ENCODE data around the gene GPR142.

GPR142 gene, protein sequence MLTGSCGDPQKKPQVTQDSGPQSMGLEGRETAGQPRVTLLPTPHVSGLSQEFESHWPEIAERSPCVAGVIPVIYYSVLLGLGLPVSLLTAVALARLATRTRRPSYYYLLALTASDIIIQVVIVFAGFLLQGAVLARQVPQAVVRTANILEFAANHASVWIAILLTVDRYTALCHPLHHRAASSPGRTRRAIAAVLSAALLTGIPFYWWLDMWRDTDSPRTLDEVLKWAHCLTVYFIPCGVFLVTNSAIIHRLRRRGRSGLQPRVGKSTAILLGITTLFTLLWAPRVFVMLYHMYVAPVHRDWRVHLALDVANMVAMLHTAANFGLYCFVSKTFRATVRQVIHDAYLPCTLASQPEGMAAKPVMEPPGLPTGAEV

DNA sequence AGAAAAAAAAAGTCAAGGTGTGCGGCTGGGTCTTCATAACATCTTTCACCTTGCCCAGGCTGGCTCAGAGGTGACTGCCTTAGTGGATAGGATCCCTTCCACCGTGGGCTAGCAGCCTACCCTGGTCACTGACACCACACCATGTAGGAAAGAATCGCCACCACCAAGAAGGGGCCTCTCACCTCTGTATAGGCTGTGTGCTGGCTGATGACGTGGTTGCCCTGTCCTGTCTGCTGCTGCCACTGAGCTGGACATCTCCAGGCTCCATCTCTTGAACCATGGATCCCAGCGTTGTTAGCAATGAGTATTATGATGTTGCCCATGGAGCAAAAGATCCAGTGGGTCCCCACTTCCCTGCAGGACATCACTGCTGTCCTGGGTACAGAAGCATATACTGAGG, at the start of gene GPR142:
Gene GPR142 (plus strand): TSS at position 301 of the 400 bp plus-strand sequence. CDS start 2,035 bp downstream, outside the sequence.
- DNase-seq (ENCODE audit: low read depth in 2 of 2) = no peak

DNA sequence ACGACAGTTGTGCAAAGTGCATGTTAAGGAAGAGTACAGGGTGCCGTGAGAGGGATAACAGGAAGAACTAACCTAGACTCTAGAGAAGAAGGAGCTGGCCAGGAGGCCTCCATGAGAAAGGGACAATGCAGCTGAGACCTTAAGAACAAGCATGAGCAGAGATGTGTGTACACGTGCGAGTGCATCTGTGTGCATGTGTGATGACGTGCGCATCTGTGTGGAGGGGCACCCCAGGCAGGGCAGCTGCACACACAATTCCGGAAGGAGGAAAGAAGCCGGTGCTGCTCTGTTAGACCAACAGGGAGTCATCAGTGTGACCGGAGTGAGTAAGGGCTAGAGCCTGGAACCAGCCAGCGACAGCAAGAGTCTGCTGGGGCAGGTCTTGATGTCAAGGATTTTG, 48.9 kb upstream of the GPR142 start:
- DNase-seq (ENCODE audit: low read depth in 2 of 2) = no peak

DNA sequence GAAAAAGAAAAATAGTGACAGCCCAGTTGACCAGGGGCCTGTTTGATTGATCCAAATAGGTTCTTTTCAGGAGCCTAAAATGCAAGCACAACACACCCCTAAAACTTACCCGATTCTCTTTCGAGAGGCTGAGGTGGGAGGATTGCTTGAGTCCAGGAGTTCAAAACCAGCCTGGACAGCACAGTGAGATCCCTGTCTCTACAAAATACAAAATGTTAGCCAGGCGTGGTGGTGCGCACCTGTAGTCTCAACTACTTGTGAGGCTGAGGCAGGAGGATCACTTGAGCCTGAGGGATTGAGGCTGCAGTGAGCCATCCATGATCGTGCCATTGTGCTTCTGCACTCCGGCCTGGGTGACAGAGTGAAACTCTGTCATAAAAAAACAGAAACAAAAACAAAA, 42.8 kb upstream of the GPR142 start:
- DNase-seq (ENCODE audit: low read depth in 2 of 2) = no peak

DNA sequence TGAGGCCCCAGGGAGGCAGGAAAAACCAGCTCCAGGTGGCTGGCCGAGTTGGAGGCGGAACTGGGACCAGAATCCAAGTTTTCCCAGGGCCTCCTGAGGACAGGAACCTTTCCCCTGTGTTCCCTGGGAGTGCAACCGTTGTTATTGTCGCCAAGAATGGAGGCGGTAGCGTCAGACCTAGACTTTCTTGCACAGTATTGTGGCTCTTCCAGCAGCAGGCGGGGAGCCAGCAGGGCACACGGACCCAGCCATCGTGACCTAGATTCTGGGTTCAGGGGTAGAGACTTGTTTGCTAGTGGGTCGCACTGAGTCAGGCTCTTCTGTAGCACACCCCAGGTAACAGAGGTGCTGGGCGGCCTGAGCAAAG, 41.9 kb upstream of the GPR142 start:
- no peak for DNase-seq (ENCODE audit: low read depth in 2 of 2)

DNA sequence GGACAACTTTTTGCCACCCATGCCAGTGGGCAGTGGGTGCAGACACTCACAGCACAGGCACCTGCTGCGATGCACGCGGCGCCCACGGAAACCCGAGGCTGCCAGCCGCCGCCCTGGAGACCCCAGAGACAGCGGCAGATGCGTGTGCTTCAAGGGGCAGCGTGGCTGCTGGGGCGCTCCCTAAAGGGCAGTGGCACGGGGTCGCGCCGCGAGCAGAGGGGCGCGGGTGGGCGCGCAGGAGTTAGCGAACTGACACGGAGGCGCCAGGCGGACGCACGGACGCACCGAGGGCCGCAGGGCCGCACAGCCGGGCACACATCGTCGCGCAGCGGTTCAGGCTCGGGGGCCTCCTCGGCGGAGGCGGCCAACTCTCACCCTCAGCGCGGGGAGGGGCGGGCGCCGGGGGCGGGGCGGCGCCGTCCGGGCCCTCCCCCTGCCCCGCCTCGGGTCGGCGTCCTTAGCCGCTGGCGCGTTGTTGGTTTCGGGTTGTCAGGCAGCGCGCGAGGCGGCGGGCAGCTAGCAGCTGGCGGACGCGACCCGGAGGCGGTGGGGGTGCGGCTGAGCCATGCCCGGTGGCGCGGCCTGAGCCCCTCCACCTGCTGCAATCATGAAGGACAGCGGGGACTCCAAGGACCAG, 41.4 kb upstream of the GPR142 start, which contains the start of gene KIF19:
Gene KIF19 (plus strand): TSS at position 484 of the 637 bp plus-strand sequence. CDS start 124 bp downstream, at position 608.
- DNase-seq (ENCODE audit: low read depth in 2 of 2) = no peak

DNA sequence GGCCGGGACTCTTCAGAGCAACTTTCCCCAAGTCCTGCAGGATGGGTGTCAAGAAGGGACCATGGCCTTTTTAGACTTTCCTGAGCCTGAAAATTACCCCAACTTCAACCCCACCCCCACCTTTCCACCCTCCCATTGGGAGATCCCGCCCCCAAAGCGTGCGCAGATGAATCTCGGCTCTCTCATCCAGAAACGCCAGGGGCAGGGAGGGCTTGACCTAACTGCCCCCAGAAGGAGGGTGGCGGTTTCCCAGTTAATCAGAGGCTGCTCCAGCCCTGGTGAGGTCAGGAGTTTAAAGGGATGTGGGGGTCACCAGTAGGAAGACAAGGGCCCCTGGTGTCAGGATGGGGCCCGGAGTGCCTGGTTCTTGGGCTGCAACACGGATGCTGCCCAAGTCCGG, 40.8 kb upstream of the GPR142 start:
- DNase-seq (ENCODE audit: low read depth in 2 of 2) = no peak

DNA sequence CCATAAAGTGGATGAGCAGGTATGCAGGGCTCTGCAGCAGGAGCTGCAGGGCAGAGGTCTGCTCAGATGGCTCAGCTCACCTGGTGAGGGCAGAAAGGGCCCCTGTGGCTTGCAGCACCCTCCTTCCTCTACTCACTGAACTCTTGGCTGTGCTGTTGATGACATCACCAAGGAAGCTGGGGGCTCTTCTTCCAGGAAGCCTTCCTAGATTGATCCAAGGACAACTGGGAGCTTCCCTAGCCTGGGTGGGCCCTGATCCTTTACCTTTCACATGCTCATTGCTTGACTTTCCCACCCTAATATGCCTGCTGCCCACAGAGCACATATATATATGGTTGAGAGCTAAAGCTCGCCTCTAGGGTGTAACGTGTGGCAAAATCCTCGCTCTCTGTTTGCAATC, 38.8 kb upstream of the GPR142 start:
- DNase-seq (ENCODE audit: low read depth in 2 of 2) = no peak

DNA sequence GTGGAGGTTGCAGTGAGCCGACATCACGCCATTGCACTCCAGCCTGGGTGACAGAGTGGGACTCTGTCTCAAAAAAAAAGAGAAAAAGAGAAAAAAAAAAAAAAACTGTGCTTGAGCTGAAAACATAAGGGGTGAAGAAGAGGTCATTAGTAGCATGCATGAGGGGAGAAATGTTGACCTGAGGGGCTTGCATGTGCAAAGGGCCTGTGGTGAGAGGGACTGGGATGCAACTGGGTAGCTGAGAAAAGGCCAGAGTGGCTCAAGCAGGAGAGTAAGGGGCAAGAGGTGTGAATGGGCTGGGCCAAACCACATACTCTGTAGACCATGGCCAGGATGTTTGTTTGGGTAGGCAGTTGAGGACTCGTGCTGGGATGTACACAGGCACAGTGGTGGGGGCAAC, 37.9 kb upstream of the GPR142 start:
- DNase-seq (ENCODE audit: low read depth in 2 of 2) = no peak

DNA sequence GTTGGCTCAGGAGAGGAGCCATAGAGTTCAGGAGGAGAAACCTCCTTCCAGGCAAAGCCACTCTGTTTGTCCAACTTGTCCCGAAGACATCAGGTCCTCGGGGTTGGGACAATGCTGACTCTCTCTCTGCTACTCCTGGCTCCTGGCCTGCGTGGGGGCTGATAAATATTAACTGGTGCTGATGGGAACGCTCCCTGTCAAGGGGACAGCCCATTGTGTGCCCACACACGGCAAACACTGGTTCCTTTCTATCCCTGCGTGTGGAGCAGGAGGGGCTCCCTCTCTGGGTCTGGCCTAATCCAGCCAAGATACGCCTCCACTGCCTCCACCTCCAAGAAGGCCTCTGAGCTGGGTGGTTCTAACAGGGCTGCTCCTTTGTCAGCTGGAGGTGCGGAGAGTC, 36.9 kb upstream of the GPR142 start:
- no peak for DNase-seq (ENCODE audit: low read depth in 2 of 2)

DNA sequence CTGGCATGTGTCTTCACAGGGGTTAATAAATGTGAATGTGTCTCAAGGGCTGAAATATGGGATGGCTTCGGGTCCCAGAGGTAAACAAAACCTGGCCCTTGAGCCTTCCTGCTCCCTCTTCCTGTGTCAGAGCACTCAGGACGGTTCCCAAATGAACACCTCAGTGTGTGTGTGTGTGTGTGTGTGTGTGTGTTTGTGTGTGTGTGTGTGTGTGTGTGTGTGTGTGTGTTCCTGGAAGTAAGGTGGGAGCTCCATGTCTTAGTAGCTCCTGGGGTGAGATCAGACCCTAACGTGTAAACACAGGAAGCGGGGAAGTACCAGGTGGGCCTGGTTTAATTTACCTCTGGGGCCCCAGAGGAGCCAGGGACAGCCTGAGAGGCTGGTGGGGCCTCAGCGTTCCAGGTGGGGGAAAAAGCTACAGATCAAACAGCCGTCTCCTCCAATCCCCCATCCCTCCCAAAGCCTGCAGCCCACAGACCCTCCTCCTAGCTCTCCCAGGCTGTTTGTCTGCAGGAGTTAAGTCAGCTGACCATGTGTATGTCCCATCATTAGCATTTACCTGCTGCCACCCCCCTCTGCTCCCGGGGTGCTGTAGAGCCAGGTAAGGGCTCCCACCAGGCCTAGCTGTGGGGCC, 35.2 kb upstream of the GPR142 start:
- no peak for DNase-seq (ENCODE audit: low read depth in 2 of 2)

- no peak for DNase-seq (ENCODE audit: low read depth in 2 of 2)
Observed at GRCh38 chr17:74332763-74333283, 34.5 kb upstream of the GPR142 start.

GRCh38 chr17:74334393-74335039, 32.8 kb upstream of the GPR142 start:
- no peak for DNase-seq (ENCODE audit: low read depth in 2 of 2)

DNA sequence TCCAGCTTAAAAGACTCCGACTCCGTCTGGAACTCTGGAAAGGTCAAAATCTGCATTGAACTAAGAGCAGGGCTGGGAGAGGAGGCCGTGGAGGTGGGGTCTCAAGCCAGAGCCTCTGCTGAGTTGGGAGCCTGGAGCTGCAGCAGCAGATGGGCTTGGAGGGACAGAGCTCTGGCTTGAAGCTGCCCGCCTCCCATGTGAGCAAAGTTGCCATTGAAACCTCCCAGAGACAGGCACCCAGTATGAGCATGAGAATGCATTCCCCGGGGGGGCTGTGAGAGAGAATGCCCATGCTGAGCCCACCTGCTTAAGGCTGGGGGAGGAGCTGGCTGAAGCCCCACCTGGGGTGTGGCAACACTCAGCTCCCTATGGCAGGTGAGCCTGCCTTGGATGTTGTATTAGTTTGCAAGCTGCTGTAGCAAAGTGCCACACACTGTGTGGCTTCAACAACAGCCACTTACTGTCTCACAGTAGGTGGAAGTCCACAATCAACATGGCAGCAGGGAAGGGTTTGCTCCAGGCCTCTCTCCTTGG, 31.7 kb upstream of the GPR142 start:
- DNase-seq (ENCODE audit: low read depth in 2 of 2) = no peak

DNA sequence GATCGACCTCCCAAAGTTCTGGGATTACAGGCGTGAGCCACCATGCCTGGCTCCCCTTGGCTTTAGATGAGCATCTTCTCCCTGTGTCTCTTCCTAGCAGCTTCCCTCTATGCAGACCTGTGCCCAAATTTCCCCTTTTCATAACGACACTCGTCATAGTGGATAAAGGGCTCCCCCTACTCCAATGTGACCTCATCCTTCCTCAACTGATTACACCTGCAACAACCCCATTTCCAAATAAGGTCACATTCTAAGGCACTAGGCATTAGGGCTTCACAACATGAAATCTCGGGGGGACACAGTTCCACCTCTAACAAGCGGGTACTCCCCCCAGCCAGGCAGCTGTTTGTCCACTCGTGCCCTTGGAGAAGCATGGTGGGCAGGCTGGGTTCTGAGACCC, 31.0 kb upstream of the GPR142 start:
- no peak for DNase-seq (ENCODE audit: low read depth in 2 of 2)

GRCh38 chr17:74337834-74338500, 29.3 kb upstream of the GPR142 start:
- no peak for DNase-seq (ENCODE audit: low read depth in 2 of 2)

- DNase-seq (ENCODE audit: low read depth in 2 of 2) = no peak
Observed at GRCh38 chr17:74339537-74340195, 27.6 kb upstream of the GPR142 start.

DNA sequence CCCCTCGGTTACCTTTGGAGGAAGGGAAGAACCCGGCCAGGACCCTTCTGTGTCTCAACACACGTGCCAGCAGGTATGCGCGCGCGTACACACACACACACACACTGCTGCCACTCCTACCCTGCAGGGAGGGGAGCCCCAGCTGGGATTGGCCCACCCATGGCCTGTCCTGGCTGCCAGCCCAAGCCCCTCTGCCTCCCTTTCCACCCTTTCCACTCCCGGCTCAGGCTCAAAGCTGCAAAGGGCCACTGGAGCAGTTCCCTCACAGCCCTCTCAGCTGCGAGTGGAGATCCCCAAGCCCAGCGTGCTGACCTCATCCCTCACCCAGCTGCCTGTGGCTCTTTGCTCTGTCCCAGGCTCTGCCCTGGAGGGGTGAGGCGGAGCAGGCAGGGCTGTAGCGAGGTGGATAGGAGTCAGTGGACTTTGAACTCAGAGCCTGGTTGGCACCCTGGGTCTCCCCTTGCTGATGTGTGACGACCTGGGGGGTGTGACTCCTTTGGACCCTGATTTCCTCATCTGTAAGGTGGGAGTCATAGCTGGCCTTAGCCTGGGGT, 26.8 kb upstream of the GPR142 start:
- no peak for DNase-seq (ENCODE audit: low read depth in 2 of 2)

DNA sequence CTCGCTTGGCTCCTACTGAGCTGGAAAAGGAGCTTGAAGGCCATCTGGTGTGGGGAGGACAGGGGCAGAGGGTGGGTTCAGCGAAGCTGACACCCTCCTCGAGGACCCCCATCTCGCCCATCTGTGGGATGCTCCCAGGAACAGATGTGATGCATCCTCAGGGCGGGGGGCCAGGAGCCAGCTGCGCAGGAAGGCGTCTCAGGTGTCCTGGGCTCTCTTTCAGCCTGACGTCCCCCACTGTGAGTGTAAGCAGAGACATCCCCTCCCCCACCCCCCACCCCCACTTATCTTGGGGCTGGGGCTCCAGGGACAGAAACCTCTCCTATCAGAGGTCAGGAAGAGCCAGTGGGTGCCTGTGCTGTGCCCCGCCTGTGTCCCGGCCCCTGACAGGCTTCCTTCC, 25.1 kb upstream of the GPR142 start:
- no peak for DNase-seq (ENCODE audit: low read depth in 2 of 2)

- DNase-seq (ENCODE audit: low read depth in 2 of 2) = no peak
Observed at GRCh38 chr17:74343121-74343520, 24.2 kb upstream of the GPR142 start.

GRCh38 chr17:74343526-74344284, 23.6 kb upstream of the GPR142 start:
- DNase-seq (ENCODE audit: low read depth in 2 of 2) = no peak

Measured in fibroblast of skin of left quadriceps (primary cell).